Left hindlimb (tissue), 1 donor: ENCODE results near the gene BCAM.

Experiments used
- DNase-seq: peaks from one replicate; pipeline ENCODE4 v3.0.0-alpha.2; 2018

BCAM gene

GRCh38 chr19:44792281-44792680 is 16.6 kb upstream of the BCAM start:
- DNase-seq: no peak

GRCh38 chr19:44794610-44795009 is 14.3 kb upstream of the BCAM start:
- no peak for DNase-seq

GRCh38 chr19:44795398-44795987 is 13.4 kb upstream of the BCAM start:
- no peak for DNase-seq

GRCh38 chr19:44796701-44797115 is 12.2 kb upstream of the BCAM start:
- DNase-seq: peak; percentile 62

GRCh38 chr19:44799627-44800346 is 9.1 kb upstream of the BCAM start:
- no peak for DNase-seq

- peak; percentile 80 for DNase-seq
Observed at GRCh38 chr19:44800461-44800860, 8.4 kb upstream of the BCAM start.

GRCh38 chr19:44803442-44804428 is 5.2 kb upstream of the BCAM start:
- DNase-seq: no peak

GRCh38 chr19:44806291-44806690 is 2.6 kb upstream of the BCAM start:
- DNase-seq: no peak

- no peak for DNase-seq
Observed at GRCh38 chr19:44807162-44807561, 1.7 kb upstream of the BCAM start.

GRCh38 chr19:44807652-44808462 is 1.0 kb upstream of the BCAM start:
- DNase-seq: no peak

- DNase-seq: no peak
Observed at GRCh38 chr19:44809577-44810233, 802 bp downstream of the BCAM start.

- no peak for DNase-seq
Observed at GRCh38 chr19:44810234-44811121, 1.6 kb downstream of the BCAM start.

- no peak for DNase-seq
Observed at GRCh38 chr19:44811122-44811419, 2.2 kb downstream of the BCAM start.

- DNase-seq: no peak
Observed at GRCh38 chr19:44812142-44812718, 3.3 kb downstream of the BCAM start.

GRCh38 chr19:44813070-44813840 is 4.4 kb downstream of the BCAM start:
- DNase-seq: no peak

GRCh38 chr19:44813841-44814470 is 5.1 kb downstream of the BCAM start:
- no peak for DNase-seq

- DNase-seq: no peak
Observed at GRCh38 chr19:44814517-44814916, 5.6 kb downstream of the BCAM start.

- no peak for DNase-seq
Observed at GRCh38 chr19:44816301-44816700, 7.4 kb downstream of the BCAM start.

GRCh38 chr19:44817725-44818465 is 9.0 kb downstream of the BCAM start:
- DNase-seq: no peak
